ENCODE data around the gene C12orf42.
"Not testable (repeated sequence)": the region's sequence is repeated elsewhere in the genome, so short reads cannot be mapped to it uniquely, and the experiment has no call there.

Gene C12orf42

GRCh38 chr12:103441437-103442181 lies 54.2 kb downstream of the C12orf42 start:
- Histone ChIP-seq H3K9ac (no peak overlapping the region), H3K4me3 (ENCODE audit: low read depth, low read length) (no peak overlapping the region), H3K9me3 (ENCODE audit: control insufficient read depth, low read length) (no peaks in the 10 kb centered on the region), H3K36me3 (ENCODE audit: control insufficient read depth, insufficient read depth, low read length) (no peaks in the 10 kb centered on the region), H2AFZ (no peak overlapping the region), H3K27me3 (ENCODE audit: control insufficient read depth, insufficient read depth, low read length) (no peaks in the 10 kb centered on the region), H3K4me1 (no peaks in the 10 kb centered on the region), H3K4me2 (ENCODE audit: low read length) (no peak overlapping the region), H3K27ac (no peak overlapping the region), H3K79me2 (no peaks in the 10 kb centered on the region)
- TF ChIP-seq, protein P1, sequence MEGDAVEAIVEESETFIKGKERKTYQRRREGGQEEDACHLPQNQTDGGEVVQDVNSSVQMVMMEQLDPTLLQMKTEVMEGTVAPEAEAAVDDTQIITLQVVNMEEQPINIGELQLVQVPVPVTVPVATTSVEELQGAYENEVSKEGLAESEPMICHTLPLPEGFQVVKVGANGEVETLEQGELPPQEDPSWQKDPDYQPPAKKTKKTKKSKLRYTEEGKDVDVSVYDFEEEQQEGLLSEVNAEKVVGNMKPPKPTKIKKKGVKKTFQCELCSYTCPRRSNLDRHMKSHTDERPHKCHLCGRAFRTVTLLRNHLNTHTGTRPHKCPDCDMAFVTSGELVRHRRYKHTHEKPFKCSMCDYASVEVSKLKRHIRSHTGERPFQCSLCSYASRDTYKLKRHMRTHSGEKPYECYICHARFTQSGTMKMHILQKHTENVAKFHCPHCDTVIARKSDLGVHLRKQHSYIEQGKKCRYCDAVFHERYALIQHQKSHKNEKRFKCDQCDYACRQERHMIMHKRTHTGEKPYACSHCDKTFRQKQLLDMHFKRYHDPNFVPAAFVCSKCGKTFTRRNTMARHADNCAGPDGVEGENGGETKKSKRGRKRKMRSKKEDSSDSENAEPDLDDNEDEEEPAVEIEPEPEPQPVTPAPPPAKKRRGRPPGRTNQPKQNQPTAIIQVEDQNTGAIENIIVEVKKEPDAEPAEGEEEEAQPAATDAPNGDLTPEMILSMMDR (IDR thresholded peaks at IDR 0.05): no peak

DNA sequence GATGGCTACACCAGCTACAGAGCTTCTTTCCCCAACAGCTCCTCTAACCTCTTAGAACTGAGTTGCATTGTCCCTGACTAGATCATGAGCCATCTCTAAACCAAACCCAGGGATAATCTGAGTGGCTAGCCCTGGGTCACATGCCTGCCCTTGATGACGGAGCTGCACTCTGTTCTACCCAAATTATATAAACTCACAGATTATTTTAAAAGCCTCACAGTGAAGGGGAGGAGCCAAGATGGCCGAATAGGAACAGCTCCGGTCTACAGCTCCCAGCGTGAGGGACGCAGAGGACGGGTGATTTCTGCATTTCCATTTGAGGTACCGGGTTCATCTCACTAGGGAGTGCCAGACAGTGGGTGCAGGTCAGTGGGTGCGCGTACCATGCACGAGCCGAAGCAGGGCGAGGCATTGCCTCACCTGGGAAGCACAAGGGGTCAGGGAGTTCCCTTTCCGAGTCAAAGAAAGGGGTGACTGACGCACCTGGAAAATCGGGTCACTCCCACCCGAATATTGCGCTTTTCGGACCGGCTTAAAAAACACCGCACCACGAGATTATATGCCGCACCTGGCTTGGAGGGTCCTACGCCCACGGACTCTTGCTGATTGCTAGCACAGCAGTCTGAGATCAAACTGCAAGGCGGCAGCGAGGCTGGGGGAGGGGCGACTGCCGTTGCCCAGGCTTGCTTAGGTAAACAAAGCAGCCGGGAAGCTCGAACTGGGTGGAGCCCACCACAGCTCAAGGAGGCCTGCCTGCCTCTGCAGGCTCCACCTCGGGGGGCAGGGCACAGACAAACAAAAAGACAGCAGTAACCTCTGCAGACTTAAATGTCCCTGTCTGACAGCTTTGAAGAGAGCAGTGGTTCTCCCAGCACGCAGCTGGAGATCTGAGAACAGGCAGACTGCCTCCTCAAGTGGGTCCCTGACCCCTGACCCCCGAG lies 61.3 kb downstream of the C12orf42 start:
- not testable (repeated sequence) for H3K4me3 ChIP-seq (ENCODE audit: low read depth, low read length); H3K4me2 ChIP-seq (ENCODE audit: low read length); H2AFZ ChIP-seq; H3K9me3 ChIP-seq (ENCODE audit: control insufficient read depth, low read length); H3K4me1 ChIP-seq; H3K27me3 ChIP-seq (ENCODE audit: control insufficient read depth, insufficient read depth, low read length); H3K27ac ChIP-seq; H3K9ac ChIP-seq; H3K36me3 ChIP-seq (ENCODE audit: control insufficient read depth, insufficient read depth, low read length); H3K79me2 ChIP-seq

GRCh38 chr12:103431950-103432349 lies 63.8 kb downstream of the C12orf42 start:
- H2AFZ ChIP-seq: no peak overlapping the region
- no peaks in the 10 kb centered on the region for H3K4me1 ChIP-seq
- H3K4me3 ChIP-seq (ENCODE audit: low read depth, low read length): no peak overlapping the region
- no peak overlapping the region for H3K27ac ChIP-seq
- TF ChIP-seq, protein P1 (IDR thresholded peaks at IDR 0.05): no peak
- no peaks in the 10 kb centered on the region for H3K79me2 ChIP-seq
- H3K36me3 ChIP-seq (ENCODE audit: control insufficient read depth, insufficient read depth, low read length): no peaks in the 10 kb centered on the region
- H3K4me2 ChIP-seq (ENCODE audit: low read length): no peak overlapping the region
- no peaks in the 10 kb centered on the region for H3K9me3 ChIP-seq (ENCODE audit: control insufficient read depth, low read length)
- no peak overlapping the region for H3K9ac ChIP-seq
- H3K27me3 ChIP-seq (ENCODE audit: control insufficient read depth, insufficient read depth, low read length): no peaks in the 10 kb centered on the region

DNA sequence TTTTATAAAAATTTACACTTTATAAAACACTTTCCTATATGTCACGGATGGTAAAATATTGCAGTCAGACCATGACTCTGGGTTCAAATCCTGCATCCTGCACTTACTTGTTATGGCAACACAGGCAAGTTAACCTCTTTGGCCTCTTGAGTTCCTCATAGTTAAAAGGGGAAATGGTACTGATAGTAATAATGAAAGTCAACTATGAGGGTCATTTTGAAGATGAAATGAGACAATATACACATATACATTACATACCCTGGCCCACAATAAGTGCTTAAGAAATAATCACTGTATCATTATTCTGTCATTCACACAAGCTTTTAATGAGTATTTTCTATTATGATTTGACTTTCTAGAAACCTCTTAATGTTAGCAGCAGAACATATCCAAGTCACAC lies 64.4 kb downstream of the C12orf42 start:
- TF ChIP-seq, protein P1 (IDR thresholded peaks at IDR 0.05): no peak

GRCh38 chr12:103425674-103426073 lies 70.1 kb downstream of the C12orf42 start:
- not testable (repeated sequence) for H3K36me3 ChIP-seq (ENCODE audit: control insufficient read depth, insufficient read depth, low read length); H2AFZ ChIP-seq; H3K4me1 ChIP-seq; H3K9me3 ChIP-seq (ENCODE audit: control insufficient read depth, low read length); H3K27ac ChIP-seq; H3K4me2 ChIP-seq (ENCODE audit: low read length); H3K79me2 ChIP-seq; H3K27me3 ChIP-seq (ENCODE audit: control insufficient read depth, insufficient read depth, low read length); H3K9ac ChIP-seq; H3K4me3 ChIP-seq (ENCODE audit: low read depth, low read length)

More for the DNA sequence above, 64.4 kb downstream of the C12orf42 start:
- Histone ChIP-seq H3K9ac (no peak overlapping the region), H3K9me3 (ENCODE audit: control insufficient read depth, low read length) (no peaks in the 10 kb centered on the region), H3K36me3 (ENCODE audit: control insufficient read depth, insufficient read depth, low read length) (no peaks in the 10 kb centered on the region), H2AFZ (no peak overlapping the region), H3K4me3 (ENCODE audit: low read depth, low read length) (no peak overlapping the region), H3K27me3 (ENCODE audit: control insufficient read depth, insufficient read depth, low read length) (no peaks in the 10 kb centered on the region), H3K79me2 (no peaks in the 10 kb centered on the region), H3K4me1 (no peaks in the 10 kb centered on the region), H3K4me2 (ENCODE audit: low read length) (no peak overlapping the region), H3K27ac (no peak overlapping the region)

DNA sequence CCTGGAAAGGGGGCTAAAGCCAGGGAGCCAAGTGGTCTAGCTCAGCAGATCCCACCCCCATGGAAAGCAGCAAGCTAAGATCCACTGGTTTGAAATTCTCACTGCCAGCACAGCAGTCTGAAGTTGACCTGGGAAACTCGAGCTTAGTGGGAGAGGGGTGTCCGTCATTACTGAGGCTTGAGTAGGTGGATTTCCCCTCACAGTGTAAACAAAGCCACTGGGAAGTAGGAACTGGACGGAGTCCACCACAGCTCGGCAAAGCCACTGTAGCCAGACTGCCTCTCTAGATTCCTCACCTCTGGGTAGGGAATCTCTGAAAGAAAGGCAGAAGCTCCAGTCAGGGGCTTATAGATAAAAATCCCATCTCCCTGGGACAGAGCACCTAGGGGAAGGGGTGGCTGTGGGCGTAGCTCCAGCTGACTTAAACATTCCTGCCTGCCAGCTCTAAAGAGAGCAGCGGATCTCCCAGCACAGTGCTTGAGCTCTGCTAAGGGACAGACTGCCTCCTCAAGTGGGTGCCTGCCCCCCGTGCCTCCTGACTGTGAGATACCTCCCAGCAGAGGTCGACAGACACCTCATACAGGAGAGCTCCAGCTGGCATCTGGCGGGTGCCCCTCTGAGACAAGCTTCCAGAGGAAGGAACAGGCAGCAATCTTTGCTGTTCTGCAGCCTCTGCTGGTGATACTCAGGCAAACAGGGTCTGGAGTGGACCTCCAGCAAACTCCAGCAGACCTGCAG lies 70.8 kb downstream of the C12orf42 start:
- H3K79me2 ChIP-seq; H3K9me3 ChIP-seq (ENCODE audit: control insufficient read depth, low read length); H3K36me3 ChIP-seq (ENCODE audit: control insufficient read depth, insufficient read depth, low read length); H3K9ac ChIP-seq; H3K27ac ChIP-seq; H3K4me1 ChIP-seq; H3K4me3 ChIP-seq (ENCODE audit: low read depth, low read length); H3K27me3 ChIP-seq (ENCODE audit: control insufficient read depth, insufficient read depth, low read length); H2AFZ ChIP-seq; H3K4me2 ChIP-seq (ENCODE audit: low read length): not testable (repeated sequence)

Measured in parathyroid adenoma (tissue), 2 donors.